CD4-positive, alpha-beta T cell treated with Interleukin-1 beta for 1 hour (primary cell): ENCODE results near the gene SPINT1.
A peak's percentile ranks its signal among the peaks of the same experiment; 100 is the strongest.

Experiments
- DNase-seq, 2 donors: peaks; one replicate each; pipeline ENCODE4 v3.0.0-alpha.2; 2020 to 2022

The SPINT1 gene

GRCh38 chr15:40843885-40844695 lies at the start of gene SPINT1:
Gene SPINT1 (plus strand): TSS chr15:40844048. CDS start chr15:40844555, 507 bp downstream.
- peak; percentile 9 to 21 for DNase-seq

DNA sequence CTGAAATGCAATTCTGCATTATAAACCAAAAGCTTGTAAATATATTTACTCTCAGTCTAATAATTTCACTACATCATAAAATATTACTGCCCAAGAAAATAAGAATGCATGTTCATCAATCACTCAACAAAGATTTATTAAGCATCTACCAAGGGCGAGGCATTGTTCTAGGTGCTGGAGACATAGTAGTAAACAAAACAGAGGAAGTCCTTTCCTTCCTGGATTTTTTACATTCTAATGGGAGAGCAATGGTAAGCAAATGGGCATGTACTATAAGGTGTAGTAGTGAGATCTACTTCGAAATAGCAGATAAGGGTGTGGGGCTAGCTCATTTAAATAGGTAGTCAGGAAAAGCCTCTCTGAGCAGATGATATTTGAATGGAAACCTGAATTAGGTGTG lies 47.8 kb upstream of the SPINT1 start:
- no peak for DNase-seq

GRCh38 chr15:40796512-40796911 lies 47.3 kb upstream of the SPINT1 start:
- DNase-seq = no peak

DNA sequence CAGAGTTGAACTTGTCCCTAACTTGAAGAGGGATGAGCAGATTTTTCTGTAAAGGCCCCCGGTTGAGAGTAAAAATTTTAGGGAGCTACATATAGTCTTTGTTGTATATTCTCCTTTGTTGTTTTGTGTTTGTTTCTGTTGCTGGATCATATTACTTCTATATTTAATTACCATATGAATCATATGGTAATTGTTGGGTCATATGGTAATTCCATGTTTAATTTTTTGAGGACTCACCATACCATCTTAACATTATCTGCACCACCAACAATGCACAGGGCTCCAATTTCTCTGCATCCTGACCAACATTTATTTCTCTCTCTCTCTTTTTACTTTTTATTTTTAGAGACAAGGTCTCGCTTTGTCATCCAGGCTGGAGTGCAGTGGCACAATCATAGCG lies 44.3 kb upstream of the SPINT1 start:
- no peak for DNase-seq

DNA sequence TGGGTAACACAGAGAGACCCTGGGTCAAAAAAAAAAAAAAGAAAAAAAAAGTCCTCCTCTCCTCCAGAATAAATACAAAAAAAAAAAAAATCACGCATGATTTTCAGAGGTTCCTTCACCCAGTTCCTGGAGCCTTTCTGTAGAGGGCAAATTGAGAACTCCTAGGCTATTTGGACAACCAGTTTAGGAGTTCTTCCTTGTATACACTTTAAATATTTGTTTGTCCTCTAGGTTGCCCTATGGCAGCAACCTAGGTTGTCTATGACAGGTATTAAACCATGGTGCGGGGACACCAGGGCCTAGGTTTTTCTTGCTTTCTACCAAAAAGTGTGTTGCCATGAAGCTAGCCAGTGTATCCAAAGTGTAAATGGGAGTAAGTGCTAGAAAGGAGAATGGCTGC lies 40.8 kb upstream of the SPINT1 start:
- DNase-seq = no peak

DNA sequence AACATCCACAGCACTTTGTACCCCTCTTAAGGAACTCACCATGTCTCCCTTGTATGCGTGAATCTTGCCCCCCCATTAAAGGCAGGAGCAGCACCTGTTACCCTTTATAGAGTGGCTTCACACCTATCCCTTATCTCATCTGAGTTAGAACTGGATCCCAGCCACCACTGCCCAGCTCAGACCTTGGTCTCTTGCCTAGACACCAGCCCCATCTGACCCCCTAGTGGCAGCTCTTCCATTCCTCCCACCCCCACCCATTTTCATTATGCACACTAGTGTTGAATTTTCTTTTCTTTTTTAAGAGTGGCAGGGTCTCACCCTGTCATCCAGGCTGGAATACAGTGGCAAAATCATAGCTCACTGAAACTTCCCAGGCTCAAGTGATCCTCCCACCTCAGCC lies 40.2 kb upstream of the SPINT1 start:
- no peak for DNase-seq

DNA sequence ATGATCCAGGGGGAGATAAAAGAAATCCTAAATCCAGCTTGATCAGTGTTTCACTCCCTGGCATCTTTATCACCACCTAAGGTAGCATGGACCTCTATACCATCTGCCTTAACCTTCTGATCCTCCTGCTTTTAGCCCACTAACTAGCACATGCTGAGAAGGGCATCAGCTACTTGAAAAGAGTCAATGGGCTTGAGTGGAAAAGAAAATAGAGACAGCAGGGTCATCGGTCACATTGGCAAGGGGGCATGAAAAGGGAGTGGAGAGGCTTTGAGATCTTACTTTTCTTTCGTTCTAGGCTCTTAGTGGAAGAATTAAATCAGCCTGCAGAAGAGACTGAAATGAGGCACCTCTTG lies 37.2 kb upstream of the SPINT1 start:
- no peak for DNase-seq

DNA sequence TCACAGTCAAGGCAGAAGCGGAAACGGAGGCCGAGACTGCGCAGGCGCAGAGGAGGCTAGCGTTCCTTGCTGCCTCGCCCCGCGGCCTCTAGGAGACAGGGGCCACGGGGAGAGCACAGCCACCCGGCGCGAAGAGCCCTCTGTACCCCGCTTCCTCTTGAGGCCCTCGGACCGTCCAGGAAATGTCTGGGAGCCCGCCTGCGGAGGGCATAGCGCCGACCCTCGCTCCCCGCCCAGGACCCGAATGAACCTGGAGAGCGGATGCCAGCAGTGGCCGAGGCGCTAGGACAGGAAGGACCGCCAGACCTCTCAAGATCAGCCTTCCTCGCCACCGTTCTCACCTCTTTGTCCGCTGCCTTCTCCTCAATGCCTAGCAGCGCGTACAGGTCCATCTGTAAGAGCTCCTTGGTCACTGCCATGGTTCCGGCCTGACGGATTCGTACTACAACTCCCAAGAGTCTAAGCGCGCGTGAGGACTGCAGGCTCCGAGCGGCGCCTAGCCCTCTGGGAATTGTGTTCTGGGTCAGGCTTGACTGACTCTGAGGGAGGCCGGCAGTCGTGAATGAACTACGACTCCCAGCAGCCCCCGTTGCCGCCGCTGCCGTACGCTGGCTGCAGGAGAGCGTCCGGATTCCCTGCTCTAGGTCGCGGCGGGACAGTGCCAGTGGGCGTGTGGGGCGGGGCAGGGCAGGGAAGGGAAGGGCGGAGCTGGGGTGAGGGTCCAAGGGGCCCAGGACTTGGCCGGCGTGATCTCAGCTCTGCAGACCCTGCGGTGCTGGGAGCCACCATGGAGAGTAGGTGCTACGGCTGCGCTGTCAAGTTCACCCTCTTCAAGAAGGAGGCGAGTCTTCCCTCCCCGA lies 36.6 kb upstream of the SPINT1 start, which contains the start of the genes DNAJC17 and ZFYVE19:
Gene DNAJC17 (minus strand): TSS at position 446 of the 860 bp plus-strand sequence. CDS start 27 bp downstream, at position 419.
Gene ZFYVE19 (plus strand): TSS at position 62 of the 860 bp plus-strand sequence. CDS start 501 bp downstream, at position 563.
- DNase-seq = peak; percentile 95

- DNase-seq = no peak
Observed at GRCh38 chr15:40807888-40808461, 35.9 kb upstream of the SPINT1 start.

- DNase-seq = no peak
Observed at GRCh38 chr15:40808861-40809450, 34.9 kb upstream of the SPINT1 start.

DNA sequence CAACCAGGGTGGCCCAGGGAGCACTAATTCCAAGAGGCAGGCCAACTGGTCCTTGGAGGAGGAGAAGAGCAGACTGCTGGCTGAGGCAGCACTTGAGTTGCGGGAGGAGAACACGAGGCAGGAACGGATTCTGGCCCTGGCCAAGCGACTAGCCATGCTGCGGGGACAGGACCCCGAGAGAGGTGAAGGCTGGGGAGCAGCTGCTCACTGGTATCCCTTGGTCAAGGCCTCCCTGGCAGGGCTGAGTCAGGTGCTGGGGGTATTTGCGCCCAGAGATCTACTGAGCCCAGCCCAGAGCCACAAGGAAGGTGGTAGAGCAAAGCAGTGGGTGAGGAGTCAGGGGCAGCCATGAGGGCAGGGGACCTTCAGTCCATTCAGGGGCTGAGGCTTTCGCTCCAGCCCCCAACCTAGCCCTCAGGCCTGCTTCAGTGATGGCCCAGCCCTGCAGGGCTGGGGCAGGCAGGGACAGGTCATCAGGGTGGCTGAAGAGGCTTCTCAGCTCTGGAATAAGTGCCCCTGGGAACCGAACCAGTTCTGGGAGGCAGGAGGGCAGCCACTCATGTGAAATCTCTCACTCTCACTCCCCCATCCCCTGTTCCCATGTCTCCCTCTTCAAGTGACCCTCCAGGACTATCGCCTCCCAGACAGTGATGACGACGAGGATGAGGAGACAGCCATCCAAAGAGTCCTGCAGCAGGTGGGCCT lies 31.0 kb upstream of the SPINT1 start:
- no peak for DNase-seq

DNA sequence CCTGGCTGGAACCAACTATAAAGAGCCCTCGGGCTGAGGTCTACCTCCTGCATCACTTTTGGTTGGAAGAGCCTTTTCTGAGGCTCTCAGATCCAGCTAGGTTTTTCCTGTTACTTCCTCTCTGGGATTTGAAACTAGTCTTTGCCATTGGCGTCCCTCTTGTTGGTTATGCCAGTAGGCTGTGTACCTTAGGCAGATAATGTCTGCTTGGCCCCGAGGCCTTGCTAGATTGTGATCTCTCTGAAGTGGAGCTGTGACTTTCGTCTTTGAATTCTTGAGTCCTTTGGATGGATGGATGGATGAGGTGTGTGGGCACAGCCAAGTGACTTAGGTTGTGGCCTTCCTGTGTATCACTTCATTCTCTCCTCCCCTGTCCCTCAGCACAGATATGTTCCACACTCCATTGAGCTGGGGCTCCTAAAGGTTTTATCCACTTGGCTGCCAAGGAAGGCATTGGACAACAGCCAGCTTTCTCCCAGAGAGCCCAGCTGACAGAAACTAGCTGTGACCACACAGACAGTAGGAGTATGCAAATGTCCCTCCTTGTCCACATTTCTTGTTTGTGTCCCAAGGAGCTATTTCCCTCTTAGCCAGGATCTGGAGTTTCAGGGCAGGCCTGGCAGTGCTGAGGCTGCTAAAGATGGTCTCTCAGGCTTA lies 28.7 kb upstream of the SPINT1 start:
- no peak for DNase-seq

DNA sequence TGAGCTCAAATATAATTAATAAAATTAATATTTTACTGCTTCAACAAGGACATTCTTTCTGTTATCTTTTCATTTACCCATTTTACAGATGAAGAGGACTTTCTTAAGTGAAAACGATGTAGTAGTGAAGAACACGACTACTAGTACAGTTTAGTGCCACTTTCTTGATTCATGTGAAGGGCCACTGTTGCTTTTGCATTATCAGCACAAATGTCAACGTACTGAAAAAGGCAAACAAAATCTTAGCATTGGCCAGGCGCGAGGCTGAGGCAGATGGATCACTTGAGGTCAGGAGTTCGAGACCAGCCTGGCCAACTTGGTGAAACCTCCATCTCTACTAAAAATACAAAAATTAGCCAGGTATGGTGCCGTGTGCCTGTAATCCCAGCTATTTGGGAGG lies 24.8 kb upstream of the SPINT1 start:
- DNase-seq = no peak

DNA sequence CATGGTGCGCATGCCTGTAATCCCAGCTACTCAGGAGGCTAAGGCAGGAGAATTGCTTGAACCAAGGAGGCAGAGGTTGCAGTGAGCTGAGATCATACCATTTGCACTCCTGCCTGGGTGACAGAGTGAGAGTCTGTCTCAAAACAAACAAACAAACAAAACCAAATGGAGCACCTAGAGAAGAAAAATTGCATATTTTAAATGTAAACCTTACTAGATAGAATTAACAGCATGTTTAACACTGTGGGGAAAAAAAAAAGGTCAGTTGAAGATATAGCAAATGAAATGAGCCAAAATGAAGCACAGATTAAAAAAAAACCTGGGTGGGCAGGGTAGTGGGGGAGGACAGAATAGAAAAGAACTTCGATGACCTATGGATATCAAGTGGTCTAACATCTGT lies 22.7 kb upstream of the SPINT1 start:
- DNase-seq = no peak

GRCh38 chr15:40823572-40824343 lies 20.1 kb upstream of the SPINT1 start:
- DNase-seq = no peak

DNA sequence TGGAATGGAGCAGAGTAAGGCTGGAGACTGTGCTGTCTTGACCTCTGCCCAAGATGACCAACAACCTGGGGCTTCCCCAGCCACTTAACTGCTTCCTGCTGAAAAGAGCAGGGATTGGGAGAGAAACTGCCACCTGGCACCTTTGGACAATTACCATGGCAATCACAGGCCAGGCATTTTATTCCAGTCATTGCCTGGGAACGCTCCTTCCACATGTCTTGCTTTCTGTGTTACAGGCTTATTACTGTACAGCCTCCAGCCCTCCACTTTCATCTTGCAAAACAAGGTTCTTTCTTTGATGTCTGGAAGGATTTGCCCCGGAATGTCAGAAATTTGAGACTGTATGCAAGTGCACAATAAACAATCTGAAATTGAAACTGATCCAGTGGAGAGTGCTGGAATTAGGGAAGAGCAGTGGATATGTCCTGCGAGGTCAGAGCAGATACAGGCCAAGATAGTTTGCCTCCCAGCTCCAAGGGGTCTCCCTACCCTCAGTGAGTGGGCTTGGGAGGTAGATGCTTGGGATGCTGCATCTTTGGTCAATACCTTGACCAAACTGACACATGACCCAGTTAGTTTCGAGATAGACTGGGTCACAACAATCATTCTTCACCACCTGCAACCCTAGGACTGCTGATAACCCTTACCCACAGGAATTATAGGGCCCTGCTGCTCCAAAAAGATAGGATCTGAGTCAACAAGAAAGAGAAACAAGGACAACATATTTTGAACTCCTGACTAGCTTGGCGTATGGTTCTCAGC lies 18.0 kb upstream of the SPINT1 start:
- no peak for DNase-seq

- no peak for DNase-seq
Observed at GRCh38 chr15:40826423-40827075, 17.3 kb upstream of the SPINT1 start.

DNA sequence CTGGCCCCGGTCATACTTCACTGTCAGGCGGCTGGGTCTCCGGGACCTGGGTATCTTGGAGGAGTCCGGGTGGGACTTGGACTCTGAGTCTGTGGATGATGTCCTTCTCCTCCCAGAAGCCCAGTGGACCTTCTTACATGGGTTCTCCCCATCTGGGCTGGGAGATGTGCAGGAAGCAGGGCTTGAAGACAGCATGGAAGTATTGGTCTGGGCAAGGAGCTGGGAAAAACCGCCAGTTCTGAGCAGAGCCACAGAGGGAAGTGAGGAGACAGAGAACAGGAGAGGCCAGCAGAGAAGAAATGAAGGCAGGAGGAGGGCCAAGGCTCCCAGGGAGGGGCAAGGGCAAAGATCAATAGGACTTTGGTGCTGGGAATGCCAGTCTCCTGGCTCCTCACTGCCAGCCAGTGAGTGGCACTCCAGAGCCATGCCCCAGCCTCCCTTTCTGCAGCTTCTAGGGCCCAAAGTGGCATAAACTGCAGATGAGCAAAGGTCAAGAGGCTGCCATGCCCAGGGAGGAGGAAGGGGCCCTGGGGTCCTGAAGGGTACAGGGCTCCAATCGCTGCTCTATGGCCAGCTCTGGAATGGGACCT lies 15.3 kb upstream of the SPINT1 start, which contains the start of gene PPP1R14D:
Gene PPP1R14D (minus strand): TSS at position 262 of the 590 bp plus-strand sequence. CDS start 67 bp downstream, at position 195.
- DNase-seq = no peak

DNA sequence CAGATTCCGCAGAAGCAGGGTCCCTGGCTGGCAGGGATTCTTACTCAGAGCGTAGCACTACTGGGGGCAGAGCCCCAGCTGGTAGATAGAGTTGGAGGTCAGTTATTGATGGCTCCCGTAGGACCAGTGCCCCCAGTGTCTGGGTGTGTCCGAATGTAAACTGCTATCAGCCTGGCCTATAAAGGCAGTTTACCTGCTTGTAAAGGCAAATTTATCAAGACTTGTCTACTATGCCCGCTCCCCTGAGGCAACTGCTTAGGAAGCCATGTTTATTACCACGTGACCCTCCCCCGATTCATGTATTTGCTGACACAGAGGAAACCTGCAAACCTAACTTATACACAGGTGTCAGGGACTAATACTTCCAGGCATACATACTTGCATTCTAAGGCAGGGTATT lies 14.7 kb upstream of the SPINT1 start:
- DNase-seq = no peak
